Activated gamma-delta T cell treated with Interleukin-2 at 50 U/mL for 16 hours (primary cell): ENCODE data around the gene PRDX2.

Experiments
- DNase-seq: peaks from one replicate; pipeline ENCODE4 v3.0.0-alpha.2; 2020

PRDX2 gene

GRCh38 chr19:12751635-12752034 lies 50.0 kb downstream of the PRDX2 start, which contains the start of gene BEST2:
Gene BEST2, plus strand, starts transcription at chr19:12751791. Its CDS starts 802 bp downstream, at chr19:12752593.
- no peak for DNase-seq

GRCh38 chr19:12750851-12751250 lies 50.7 kb downstream of the PRDX2 start:
- no peak for DNase-seq

- DNase-seq: no peak
These were observed 51.6 kb downstream of the PRDX2 start for GRCh38 chr19:12749938-12750521.

GRCh38 chr19:12748489-12748888 lies 53.1 kb downstream of the PRDX2 start:
- no peak for DNase-seq
